Neural cell (in vitro differentiated cells): Measurements from ENCODE around the gene IRF4. TPM values are rescaled to one million over a fixed set of nuclear protein-coding genes. Genes with fewer than 3 reads are reported as not detected.
"Not testable (repeated sequence)": the region's sequence is repeated elsewhere in the genome, so short reads cannot be mapped to it uniquely, and the experiment has no call there.

Experiments used
- H2AFZ ChIP-seq: fragments of 200-600, 300-800 bp; sonication (generic), shearing (Covaris generic); 2 replicates; pipeline ENCODE4 v1.6.0; 2014; ENCODE audit warnings: low read depth, mild to moderate bottlenecking, antibody characterized with exemption, low read length, moderate library complexity
- H3F3A ChIP-seq: fragments of 200-600 bp; shearing (Covaris generic); 2 replicates; pipeline ENCODE4 v1.6.1; 2016; ENCODE audit warnings: mild to moderate bottlenecking, moderate library complexity, mixed read lengths, antibody characterized with exemption, low read length; ENCODE audit not compliant: insufficient read depth, poor library complexity, severe bottlenecking
- H3K27ac ChIP-seq: fragments of 200-600, 300-800 bp; sonication (generic), shearing (Covaris generic); 2 replicates; pipeline ENCODE4 v1.5.1; 2014; ENCODE audit warnings: mild to moderate bottlenecking, low read length, moderate library complexity
- H3K27me3 ChIP-seq: fragments of 300-800, 200-600 bp; sonication (generic), shearing (Covaris generic); 2 replicates; pipeline ENCODE4 v1.6.0; 2014; ENCODE audit warnings: mild to moderate bottlenecking, low read depth, low read length, moderate library complexity; ENCODE audit not compliant: insufficient read depth
- H3K36me3 ChIP-seq: fragments of 300-800, 200-600 bp; sonication (generic), shearing (Covaris generic); 2 replicates; pipeline ENCODE4 v1.5.1; 2014; ENCODE audit warnings: mild to moderate bottlenecking, antibody characterized with exemption, low read length, moderate library complexity; ENCODE audit not compliant: insufficient read depth
- H3K4me2 ChIP-seq: fragments of 300-800, 200-600 bp; sonication (generic), shearing (Covaris generic); 2 replicates; pipeline ENCODE4 v1.6.0; 2014; ENCODE audit warnings: mild to moderate bottlenecking, low read length
- H3K4me3 ChIP-seq: fragments of 300-800, 200-600 bp; sonication (generic), shearing (Covaris generic); 2 replicates; pipeline ENCODE4 v1.5.1; 2014; ENCODE audit warnings: mild to moderate bottlenecking, low read length, moderate library complexity
- H3K79me2 ChIP-seq: fragments of 200-600 bp; shearing (Covaris generic); replicated peaks from 2 replicates; pipeline ENCODE4 v1.6.0; 2014; ENCODE audit warnings: mild to moderate bottlenecking, low read length, moderate library complexity; ENCODE audit not compliant: insufficient read depth
- H3K9ac ChIP-seq: fragments of 300-800, 200-600 bp; sonication (generic), shearing (Covaris generic); 2 replicates; pipeline ENCODE4 v1.6.1; 2016; ENCODE audit warnings: mild to moderate bottlenecking, low read length, mixed read lengths
- H3K9me2 ChIP-seq: fragments of 200-600 bp; shearing (Covaris generic); 2 replicates; pipeline ENCODE4 v1.6.1; 2016; ENCODE audit warnings: mild to moderate bottlenecking, low read length, mixed read lengths; ENCODE audit not compliant: insufficient read depth
- H3K9me3 ChIP-seq: fragments of 200-600, 300-800 bp; sonication (generic), shearing (Covaris generic); 2 replicates; pipeline ENCODE4 v1.6.1; 2016; ENCODE audit warnings: mild to moderate bottlenecking, mixed run types, low read length, moderate library complexity, mixed read lengths
- H4K20me1 ChIP-seq: fragments of 200-600 bp; shearing (Covaris generic); 2 replicates; pipeline ENCODE4 v1.6.1; 2016; ENCODE audit warnings: mild to moderate bottlenecking, mixed run types; ENCODE audit not compliant: insufficient read depth
- EP300 ChIP-seq: fragments of 450-650 bp; conservative IDR thresholded peaks from 2 replicates; pipeline ENCODE4 v1.6.1; 2014; ENCODE audit warnings: antibody characterized with exemption, mild to moderate bottlenecking, moderate library complexity; ENCODE audit not compliant: poor library complexity, severe bottlenecking
- EZH2 ChIP-seq: fragments of 200-600, 300-800 bp; shearing (Covaris generic), sonication (generic); IDR thresholded peaks from 2 replicates; pipeline ENCODE4 v1.6.1; 2014; ENCODE audit warnings: antibody characterized with exemption, low read length, borderline replicate concordance, mild to moderate bottlenecking; ENCODE audit not compliant: insufficient read depth, poor library complexity, severe bottlenecking
- MXI1 ChIP-seq: fragments of 450-650 bp; conservative IDR thresholded peaks from 2 replicates; pipeline ENCODE4 v1.6.1; 2014; ENCODE audit warnings: antibody characterized with exemption, mild to moderate bottlenecking; ENCODE audit not compliant: poor library complexity, severe bottlenecking
- POLR2AphosphoS5 ChIP-seq: IDR thresholded peaks from 2 replicates; pipeline ENCODE4 v1.6.1; 2012
- RAD21 ChIP-seq: fragments of 450-650 bp; conservative IDR thresholded peaks from 2 replicates; pipeline ENCODE4 v1.6.1; 2014; ENCODE audit warnings: antibody characterized with exemption, mild to moderate bottlenecking, moderate library complexity
- SMC3 ChIP-seq: fragments of 450-650 bp; conservative IDR thresholded peaks from 2 replicates; pipeline ENCODE4 v1.6.1; 2014; ENCODE audit warnings: antibody characterized with exemption, mild to moderate bottlenecking, moderate library complexity; ENCODE audit not compliant: poor library complexity
- TAF1 ChIP-seq: IDR thresholded peaks from 2 replicates; pipeline ENCODE4 v1.6.1; 2012; ENCODE audit warnings: low read depth
- polyA plus RNA-seq: library from polyadenylated mRNA; depleted of rRNA; stranded (reverse); fragments of >200 nt; gene quantifications from 2 replicates; pipeline ENCODE4 v1.2.3, GENCODE V29; 2014
- TF ChIP-seq, protein P1 (sequence below): fragments of 450-650 bp; IDR thresholded peaks from 2 replicates; pipeline ENCODE4 v1.5.1; 2014; ENCODE audit warnings: antibody characterized with exemption, mild to moderate bottlenecking, moderate library complexity; ENCODE audit not compliant: poor library complexity, severe bottlenecking
- TF ChIP-seq, protein P2 (sequence below): IDR thresholded peaks from 2 replicates; pipeline ENCODE4 v1.6.1; 2012; ENCODE audit warnings: borderline replicate concordance

IRF4 gene
- polyA plus RNA-seq, 1 donor from 2014 or later: 0.05 TPM

DNA sequence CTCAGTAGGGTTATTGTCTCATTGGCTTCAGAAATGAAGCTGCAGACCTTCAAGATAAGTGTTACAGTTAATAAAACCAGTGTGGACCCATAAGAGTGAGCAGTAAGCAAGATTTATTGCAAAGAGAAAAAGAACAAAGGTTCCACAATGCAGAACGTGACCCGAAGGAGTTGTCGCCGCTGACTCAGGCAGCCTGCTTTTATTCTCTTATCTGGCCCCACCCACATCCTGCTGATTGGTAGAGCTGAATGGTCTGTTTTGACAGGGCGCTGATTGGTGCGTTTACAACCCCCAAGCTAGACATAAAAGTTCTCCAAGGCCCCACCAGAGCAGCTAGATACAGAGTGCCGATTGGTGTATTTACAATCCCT lies 33.9 kb downstream of the IRF4 start:
- not testable (repeated sequence) for H3K79me2 ChIP-seq, H4K20me1 ChIP-seq

DNA sequence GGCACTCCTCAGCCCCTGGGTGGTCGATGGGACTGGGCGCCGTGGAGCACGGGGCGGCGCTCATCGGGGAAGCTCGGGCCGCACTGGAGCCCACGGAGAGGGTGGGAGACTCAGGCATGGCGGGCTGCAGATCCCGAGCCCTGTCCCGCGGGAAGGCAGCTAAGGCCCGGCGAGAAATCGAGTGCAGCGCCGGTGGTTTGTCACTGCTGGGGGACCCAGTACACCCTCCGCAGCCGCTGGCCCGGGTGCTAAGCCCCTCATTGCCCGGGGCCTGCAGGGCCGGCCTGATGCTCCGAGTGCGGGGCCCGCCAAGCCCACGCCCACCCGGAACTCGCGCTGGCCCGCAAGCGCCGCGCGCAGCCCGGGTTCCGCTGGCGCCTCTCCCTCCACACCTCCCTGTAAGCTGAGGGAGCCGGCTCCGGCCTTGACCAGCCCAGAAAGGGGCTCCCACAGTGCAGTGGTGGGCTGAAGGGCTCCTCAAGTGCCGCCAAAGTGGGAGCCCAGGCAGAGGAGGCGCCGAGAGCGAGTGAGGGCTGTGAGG lies 34.7 kb downstream of the IRF4 start:
- not testable (repeated sequence) for H2AFZ ChIP-seq, H3K4me3 ChIP-seq, H3K27ac ChIP-seq, H3K9me3 ChIP-seq, H4K20me1 ChIP-seq, H3F3A ChIP-seq, H3K36me3 ChIP-seq, H3K79me2 ChIP-seq, H3K9me2 ChIP-seq, H3K4me2 ChIP-seq, H3K9ac ChIP-seq, H3K27me3 ChIP-seq

More for the DNA sequence above, 33.9 kb downstream of the IRF4 start:
- H3K9ac ChIP-seq, H3K27me3 ChIP-seq, H3K9me3 ChIP-seq, H3K4me2 ChIP-seq, H3K9me2 ChIP-seq, H3K4me3 ChIP-seq, H3F3A ChIP-seq, H2AFZ ChIP-seq, H3K27ac ChIP-seq, H3K36me3 ChIP-seq: not testable (repeated sequence)

DNA sequence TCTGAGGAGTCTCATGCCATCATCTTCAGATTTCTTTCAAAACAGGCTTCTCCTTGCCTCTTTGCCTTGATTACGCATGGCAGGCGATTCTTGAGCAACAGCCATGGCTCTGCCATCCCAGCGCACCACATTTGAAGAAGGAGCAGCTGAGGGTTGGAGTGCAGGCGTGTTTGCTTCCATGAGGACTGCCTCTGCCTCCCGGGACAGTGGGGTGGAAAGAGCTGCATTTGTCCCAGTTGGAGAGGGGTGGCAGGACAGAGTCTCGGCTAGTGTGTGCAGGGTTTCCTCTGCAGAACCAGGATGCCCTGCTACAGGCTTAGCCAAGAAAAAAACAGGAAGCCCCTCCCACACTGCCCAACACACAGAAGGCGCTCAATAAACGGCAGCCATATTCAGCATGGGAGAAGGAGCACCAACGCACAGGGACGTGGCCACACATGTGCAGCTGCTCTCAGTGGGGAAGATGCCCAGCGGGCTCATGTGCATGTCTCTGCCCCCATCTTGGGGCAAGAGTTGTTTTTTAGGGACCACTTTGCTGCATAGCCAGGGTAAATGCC lies 36.6 kb downstream of the IRF4 start:
- no peaks in the 10 kb centered on the region for H3K79me2 ChIP-seq
- TF ChIP-seq POLR2AphosphoS5: no peak
- no peak for TF ChIP-seq TAF1
- no peak for TF ChIP-seq EZH2
- TF ChIP-seq, protein P1, sequence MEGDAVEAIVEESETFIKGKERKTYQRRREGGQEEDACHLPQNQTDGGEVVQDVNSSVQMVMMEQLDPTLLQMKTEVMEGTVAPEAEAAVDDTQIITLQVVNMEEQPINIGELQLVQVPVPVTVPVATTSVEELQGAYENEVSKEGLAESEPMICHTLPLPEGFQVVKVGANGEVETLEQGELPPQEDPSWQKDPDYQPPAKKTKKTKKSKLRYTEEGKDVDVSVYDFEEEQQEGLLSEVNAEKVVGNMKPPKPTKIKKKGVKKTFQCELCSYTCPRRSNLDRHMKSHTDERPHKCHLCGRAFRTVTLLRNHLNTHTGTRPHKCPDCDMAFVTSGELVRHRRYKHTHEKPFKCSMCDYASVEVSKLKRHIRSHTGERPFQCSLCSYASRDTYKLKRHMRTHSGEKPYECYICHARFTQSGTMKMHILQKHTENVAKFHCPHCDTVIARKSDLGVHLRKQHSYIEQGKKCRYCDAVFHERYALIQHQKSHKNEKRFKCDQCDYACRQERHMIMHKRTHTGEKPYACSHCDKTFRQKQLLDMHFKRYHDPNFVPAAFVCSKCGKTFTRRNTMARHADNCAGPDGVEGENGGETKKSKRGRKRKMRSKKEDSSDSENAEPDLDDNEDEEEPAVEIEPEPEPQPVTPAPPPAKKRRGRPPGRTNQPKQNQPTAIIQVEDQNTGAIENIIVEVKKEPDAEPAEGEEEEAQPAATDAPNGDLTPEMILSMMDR: no peak
- TF ChIP-seq MXI1: no peak
- no peak for TF ChIP-seq RAD21
- no peak for TF ChIP-seq EP300
- no peak for TF ChIP-seq SMC3
- TF ChIP-seq, protein P2, sequence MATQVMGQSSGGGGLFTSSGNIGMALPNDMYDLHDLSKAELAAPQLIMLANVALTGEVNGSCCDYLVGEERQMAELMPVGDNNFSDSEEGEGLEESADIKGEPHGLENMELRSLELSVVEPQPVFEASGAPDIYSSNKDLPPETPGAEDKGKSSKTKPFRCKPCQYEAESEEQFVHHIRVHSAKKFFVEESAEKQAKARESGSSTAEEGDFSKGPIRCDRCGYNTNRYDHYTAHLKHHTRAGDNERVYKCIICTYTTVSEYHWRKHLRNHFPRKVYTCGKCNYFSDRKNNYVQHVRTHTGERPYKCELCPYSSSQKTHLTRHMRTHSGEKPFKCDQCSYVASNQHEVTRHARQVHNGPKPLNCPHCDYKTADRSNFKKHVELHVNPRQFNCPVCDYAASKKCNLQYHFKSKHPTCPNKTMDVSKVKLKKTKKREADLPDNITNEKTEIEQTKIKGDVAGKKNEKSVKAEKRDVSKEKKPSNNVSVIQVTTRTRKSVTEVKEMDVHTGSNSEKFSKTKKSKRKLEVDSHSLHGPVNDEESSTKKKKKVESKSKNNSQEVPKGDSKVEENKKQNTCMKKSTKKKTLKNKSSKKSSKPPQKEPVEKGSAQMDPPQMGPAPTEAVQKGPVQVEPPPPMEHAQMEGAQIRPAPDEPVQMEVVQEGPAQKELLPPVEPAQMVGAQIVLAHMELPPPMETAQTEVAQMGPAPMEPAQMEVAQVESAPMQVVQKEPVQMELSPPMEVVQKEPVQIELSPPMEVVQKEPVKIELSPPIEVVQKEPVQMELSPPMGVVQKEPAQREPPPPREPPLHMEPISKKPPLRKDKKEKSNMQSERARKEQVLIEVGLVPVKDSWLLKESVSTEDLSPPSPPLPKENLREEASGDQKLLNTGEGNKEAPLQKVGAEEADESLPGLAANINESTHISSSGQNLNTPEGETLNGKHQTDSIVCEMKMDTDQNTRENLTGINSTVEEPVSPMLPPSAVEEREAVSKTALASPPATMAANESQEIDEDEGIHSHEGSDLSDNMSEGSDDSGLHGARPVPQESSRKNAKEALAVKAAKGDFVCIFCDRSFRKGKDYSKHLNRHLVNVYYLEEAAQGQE: no peak
- H4K20me1 ChIP-seq: no peaks in the 10 kb centered on the region
- no peak overlapping the region for H2AFZ ChIP-seq
- no peaks in the 10 kb centered on the region for H3K9me3 ChIP-seq
- H3K27ac ChIP-seq: no peak overlapping the region
- no peak overlapping the region for H3K4me3 ChIP-seq
- H3K9ac ChIP-seq: no peak overlapping the region
- no peak overlapping the region for H3K4me2 ChIP-seq
- H3K36me3 ChIP-seq: no peaks in the 10 kb centered on the region
- no peaks in the 10 kb centered on the region for H3K27me3 ChIP-seq
- no peaks in the 10 kb centered on the region for H3K9me2 ChIP-seq
- H3F3A ChIP-seq: no peaks in the 10 kb centered on the region
